NCI-H446 treated with DMSO at 0.1 percent for 48 hours (cell line): ENCODE results near the gene LYPLA2.

Experiments
- DNase-seq: peaks from one replicate; lab custom pipeline; 2025; lab: John Stamatoyannopoulos, UW

The LYPLA2 gene

GRCh38 chr1:23790696-23791515 lies at the start of gene LYPLA2:
LYPLA2 (plus strand) TSS chr1:23791145; CDS start chr1:23792683, 1,538 bp downstream.
- peak; percentile 77 for DNase-seq

GRCh38 chr1:23741609-23742008 lies 49.3 kb upstream of the LYPLA2 start:
- no peak for DNase-seq

- DNase-seq: no peak
These were observed 48.2 kb upstream of the LYPLA2 start for GRCh38 chr1:23742670-23743286.

GRCh38 chr1:23743287-23744152 lies 47.4 kb upstream of the LYPLA2 start, which contains the start of gene ELOA:
ELOA (plus strand) TSS chr1:23743471; CDS start chr1:23743504, 33 bp downstream.
- peak; percentile 36 for DNase-seq

GRCh38 chr1:23745515-23745914 lies 45.4 kb upstream of the LYPLA2 start:
- peak; percentile 50 for DNase-seq

GRCh38 chr1:23748016-23748415 lies 42.9 kb upstream of the LYPLA2 start:
- no peak for DNase-seq

GRCh38 chr1:23751050-23751814 lies 39.7 kb upstream of the LYPLA2 start:
- DNase-seq: no peak

GRCh38 chr1:23751815-23752200 lies 39.1 kb upstream of the LYPLA2 start:
- DNase-seq: no peak

GRCh38 chr1:23752909-23753308 lies 38.0 kb upstream of the LYPLA2 start:
- no peak for DNase-seq

GRCh38 chr1:23756676-23757075 lies 34.3 kb upstream of the LYPLA2 start:
- no peak for DNase-seq

GRCh38 chr1:23757812-23758211 lies 33.1 kb upstream of the LYPLA2 start:
- no peak for DNase-seq

- no peak for DNase-seq
These were observed 31.7 kb upstream of the LYPLA2 start for GRCh38 chr1:23759277-23759676.

- DNase-seq: no peak
These were observed 27.8 kb upstream of the LYPLA2 start for GRCh38 chr1:23763041-23763577.

GRCh38 chr1:23768733-23769132 lies 22.2 kb upstream of the LYPLA2 start:
- DNase-seq: no peak

- peak; percentile 54 for DNase-seq
These were observed 18.7 kb upstream of the LYPLA2 start for GRCh38 chr1:23772049-23772853.

- DNase-seq: no peak
These were observed 18.1 kb upstream of the LYPLA2 start for GRCh38 chr1:23772854-23773242.

- DNase-seq: no peak
These were observed 16.6 kb upstream of the LYPLA2 start for GRCh38 chr1:23774174-23774880.

GRCh38 chr1:23776217-23776616 lies 14.7 kb upstream of the LYPLA2 start:
- DNase-seq: no peak

GRCh38 chr1:23777979-23778814 lies 12.7 kb upstream of the LYPLA2 start, which contains the start of gene PITHD1:
PITHD1 (plus strand) TSS chr1:23778418; CDS start chr1:23778516, 98 bp downstream.
- DNase-seq: peak; percentile 76
